Putamen (tissue), 1 donor: ENCODE measurements around the gene TGFA.

Source experiments
- DNase-seq: peaks from one replicate; pipeline ENCODE4 v3.0.0-alpha.2; 2016; ENCODE audit warnings: low spot score

Gene TGFA

GRCh38 chr2:70553584-70554337, at the start of gene TGFA:
Gene TGFA (minus strand): TSS chr2:70553826. CDS start chr2:70553767, 59 bp downstream.
- DNase-seq, result peak; percentile 82

DNA sequence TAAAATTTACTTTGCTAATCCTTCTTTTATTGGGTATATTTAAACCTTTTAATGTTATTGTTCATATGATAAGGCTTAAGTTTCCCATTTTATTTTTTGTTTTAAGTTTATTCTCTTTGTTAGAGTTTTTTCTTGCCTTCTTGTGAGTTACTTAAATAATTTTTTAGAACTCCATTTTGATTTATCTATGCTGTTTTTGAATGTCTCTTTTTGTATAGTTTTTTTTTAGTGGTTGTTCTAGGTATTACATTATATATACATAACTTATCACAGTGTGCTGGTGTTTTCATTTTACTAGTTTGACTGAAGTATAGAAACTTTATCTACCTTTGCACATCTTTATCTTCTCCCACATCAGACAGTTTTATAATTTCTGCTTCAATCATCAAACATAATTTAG, 49.4 kb upstream of the TGFA start:
- no peak for DNase-seq

DNA sequence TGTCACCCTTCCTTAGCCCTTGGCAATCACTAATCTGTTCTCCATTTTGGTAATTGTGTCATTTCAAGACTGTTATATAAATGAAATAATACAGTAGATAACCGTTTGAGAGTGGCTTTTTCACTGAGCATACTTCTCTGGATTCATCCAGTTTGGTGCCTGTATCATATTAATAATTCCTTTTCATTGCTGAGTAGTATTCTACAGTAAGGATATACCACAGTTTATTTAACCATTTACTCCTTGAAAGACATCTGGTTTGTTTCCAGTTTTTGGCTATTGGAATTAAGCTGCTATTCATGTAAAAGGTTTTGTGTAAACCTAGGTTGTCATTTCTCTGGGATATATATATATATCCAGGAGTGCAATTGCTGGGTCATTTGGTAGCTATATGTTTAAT, 44.6 kb upstream of the TGFA start:
- no peak for DNase-seq

DNA sequence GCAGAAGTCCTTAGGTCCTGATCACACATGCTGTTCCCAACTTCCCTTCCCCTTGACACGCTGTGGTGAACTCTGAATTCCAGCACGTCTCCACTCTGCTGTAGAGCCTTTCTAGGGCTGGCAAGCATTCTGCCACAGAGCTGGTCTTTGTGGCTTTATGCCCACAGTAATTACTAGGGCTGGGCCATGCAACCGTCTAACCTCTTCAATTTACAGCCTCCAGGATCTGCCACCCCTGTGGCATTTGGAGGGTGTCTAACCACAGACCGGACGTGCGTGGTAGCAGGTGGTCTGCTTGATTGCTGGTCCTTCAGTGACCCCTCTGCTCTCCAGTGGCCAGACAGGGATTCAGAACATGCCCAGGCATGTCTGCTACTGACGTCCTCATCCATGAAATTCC, 43.1 kb upstream of the TGFA start:
- DNase-seq, result no peak

DNA sequence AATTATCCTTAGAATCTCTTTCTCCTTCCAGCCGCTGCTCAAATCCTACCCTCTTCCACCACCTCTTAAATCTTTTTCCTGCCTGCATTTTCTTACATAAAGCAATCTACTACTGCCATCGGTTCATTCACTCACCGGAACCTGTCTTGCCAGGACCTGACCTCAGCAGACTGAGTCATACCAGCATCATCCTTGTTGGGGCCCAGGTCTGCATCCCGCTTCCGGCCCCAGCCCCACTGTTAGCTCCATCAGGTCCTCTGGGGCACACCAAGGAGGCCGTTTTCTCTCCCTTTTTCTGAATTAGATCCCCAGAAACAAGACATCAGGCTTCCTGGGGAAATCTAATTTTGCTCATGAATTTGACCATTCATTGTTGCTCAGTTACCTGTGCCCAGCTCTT, 42.7 kb upstream of the TGFA start:
- no peak for DNase-seq

- no peak for DNase-seq
Measured at GRCh38 chr2:70583091-70583490, 29.5 kb upstream of the TGFA start.

GRCh38 chr2:70580352-70580751, 26.7 kb upstream of the TGFA start:
- DNase-seq, result no peak

DNA sequence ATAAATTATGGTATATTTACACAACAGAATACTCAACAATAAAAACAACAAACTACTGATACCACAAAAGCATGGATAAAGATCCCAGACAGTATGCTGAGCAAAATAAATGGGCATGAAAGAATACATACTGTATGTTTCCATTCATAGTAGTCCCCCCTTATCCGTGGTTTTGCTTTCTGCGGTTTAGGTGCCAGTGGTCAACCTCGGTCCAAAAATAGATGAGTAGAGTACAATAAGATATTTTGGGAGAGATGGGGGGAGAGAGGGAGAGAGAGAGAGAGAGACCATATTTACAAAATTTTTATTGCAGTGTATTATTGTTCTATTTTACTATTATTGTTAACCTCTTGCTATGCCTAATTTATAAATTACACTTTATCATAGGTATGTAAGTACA, 21.0 kb upstream of the TGFA start:
- no peak for DNase-seq

DNA sequence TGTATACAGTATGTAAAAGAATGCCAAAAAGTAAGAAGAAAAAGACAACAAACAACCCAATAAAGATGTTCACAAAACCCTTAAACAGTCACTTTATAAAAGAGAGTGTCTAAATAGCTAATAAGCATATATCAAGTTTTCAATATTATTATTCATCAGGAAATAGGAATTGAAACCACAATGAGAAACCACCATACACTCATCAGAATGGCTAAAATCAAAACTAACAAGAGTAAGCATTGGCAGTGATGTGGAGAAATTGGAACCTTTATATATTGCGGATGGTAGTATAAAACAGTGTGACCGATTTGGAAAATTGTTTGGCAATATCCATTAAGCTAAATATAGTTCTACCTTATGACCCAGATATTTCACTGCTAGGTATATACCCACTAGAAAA, 20.5 kb upstream of the TGFA start:
- no peak for DNase-seq

- DNase-seq, result no peak
Measured at GRCh38 chr2:70570041-70570661, 16.5 kb upstream of the TGFA start.

DNA sequence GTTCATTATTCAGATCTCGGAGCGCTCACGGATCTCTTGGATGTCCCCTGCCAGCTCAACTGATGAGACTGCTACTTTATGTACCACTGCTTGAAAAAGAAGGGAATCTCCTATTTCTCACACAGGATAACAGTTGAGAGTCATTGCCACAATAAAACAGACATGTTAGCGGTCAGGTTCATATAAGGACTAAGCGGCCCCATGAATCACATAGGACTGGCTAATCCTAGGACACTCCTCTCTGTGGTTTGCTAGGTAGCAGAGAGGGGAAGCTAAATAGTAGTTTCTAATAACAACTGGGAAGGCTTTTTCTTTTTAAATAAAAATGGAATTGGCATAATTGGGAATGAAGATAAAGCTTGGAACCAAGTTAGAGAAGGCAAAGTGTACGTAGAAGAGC, 15.9 kb upstream of the TGFA start:
- no peak for DNase-seq

DNA sequence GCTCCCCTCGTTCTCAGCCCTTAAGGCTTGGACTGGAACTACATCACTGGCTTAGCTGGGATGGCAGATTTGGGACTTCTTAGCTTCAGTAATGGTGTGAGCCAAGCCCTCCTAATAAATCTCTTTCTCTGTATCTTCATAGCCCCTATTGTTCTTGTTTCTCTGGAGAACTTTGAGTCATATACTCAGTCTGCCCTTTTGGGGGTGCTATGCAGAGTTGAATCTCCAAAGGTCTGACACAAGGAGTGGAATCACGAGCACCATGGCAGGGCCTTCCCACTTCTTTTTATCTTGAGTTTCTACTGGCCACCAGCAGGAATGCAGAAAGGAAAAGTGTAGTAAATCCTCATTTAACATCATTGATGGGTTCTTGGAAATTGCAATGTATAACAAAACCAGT, 13.3 kb upstream of the TGFA start:
- DNase-seq, result no peak

GRCh38 chr2:70566464-70566863, 12.8 kb upstream of the TGFA start:
- no peak for DNase-seq

DNA sequence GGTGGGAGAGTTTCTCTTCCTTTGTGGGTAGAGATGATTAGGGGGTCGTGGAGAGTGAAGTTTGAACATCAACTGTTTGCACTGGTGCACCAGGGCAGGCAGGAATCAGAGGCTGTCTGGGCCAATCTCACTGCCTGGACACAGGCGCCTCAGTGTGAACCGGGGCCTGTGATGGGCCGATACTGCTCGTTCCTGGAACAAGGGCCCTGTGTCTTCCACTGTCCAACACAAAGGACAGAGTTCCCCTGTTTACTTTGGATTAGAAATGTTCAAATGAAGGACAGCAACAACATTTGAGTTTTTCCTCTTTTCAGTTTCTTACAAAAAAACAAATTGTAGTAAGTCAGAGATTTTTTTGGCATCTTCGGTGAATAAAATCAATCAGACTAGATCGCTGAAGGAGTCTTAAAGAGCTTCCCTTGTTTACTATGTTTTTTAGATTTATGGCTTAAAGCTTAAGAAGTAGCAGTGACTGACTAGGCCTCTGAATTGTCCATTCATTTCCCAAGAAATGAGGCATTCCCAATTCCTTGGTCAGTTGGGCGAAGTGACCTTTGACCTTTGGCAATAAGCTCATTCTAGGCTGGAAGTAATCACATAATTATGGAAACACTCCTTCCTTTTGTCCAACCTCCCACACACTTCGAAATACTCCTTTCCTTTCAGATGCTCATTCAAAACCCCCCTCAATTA, 11.6 kb upstream of the TGFA start:
- DNase-seq, result peak; percentile 91

GRCh38 chr2:70561893-70562292, 8.3 kb upstream of the TGFA start:
- DNase-seq, result no peak

- DNase-seq, result no peak
Measured at GRCh38 chr2:70560442-70560841, 6.8 kb upstream of the TGFA start.

DNA sequence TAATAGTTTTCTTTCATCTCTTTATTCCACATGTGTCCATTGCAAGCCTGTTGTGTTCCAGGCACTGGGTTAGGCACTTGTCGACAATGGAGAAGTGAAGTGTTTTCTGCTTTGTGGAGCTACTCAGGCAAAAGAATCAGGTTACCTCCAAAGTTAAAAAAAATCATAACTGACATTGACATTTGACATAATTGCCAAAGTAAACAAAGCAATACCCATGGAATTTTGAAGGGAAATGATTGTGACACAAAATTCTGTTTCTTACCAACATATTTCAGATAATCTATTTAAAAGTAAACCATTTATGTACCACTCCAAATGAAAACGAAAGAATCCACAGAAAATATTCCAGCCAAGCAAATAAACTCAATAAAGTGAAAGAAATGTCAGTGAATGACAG, 6.4 kb upstream of the TGFA start:
- DNase-seq, result no peak

- DNase-seq, result no peak
Measured at GRCh38 chr2:70558195-70558808, 4.7 kb upstream of the TGFA start.

DNA sequence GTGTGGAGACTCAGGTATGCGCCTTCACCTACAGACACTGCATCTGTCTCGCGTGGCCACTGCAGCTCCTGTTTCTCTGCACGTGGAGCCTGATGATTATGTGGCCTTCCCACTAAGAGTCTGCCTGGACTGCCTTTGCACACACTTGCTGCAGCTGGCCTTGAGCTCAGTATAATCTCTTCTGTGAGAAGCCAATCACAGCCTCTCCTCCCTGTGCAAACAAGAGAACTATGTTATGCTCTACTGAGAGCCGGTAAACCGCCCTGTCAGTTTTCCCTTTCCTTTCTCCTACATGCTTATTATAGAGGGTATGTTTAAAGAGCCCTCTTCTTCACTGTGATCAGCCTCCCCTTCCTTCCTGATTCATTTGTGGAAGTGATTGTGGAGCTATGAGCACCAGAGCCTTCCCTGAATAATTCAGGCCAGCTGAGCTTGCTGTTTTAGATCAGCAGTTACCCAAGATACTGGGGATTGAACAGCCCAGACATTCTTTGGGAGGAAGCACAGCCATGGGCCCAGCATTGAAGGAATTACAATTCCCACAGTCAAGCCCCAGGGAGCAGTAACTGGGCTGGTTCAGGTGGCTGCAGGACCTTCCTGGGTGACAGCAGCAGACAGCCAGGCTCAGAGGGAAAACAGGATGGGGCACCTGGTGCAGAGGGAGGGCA, 3.7 kb upstream of the TGFA start:
- DNase-seq, result no peak

DNA sequence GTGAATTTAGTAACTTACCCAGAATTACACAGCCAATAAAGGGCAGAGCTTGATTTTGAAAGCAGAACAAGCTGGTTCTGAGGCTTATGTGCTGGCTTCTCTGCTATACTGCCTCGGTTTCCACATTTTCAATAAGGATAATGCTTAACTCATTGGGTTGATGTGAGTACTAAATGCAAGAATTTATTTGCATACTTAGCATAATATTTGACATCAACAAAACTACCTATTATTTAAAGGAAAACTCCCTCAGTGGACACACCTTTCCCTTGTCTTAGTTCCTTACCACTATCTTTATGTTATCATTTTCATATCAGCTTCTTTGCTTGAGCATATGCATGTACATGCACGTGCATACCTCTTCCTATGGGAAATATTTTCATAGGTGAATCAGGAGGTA, 3.0 kb upstream of the TGFA start:
- DNase-seq, result no peak

GRCh38 chr2:70554338-70554892, 789 bp upstream of the TGFA start:
- no peak for DNase-seq

DNA sequence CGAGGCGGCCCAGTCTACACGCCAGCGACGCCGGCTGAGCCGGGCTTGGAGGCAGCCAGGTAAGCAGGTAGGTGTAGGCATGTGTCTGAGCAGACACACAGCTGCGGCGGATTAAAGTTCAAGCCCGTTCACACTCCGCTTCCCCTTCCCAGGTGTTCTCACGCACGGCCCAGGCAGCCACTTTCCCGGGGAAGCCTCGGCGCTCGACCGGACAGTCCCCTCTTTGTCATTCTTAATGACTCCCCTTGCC, 367 bp downstream of the TGFA start:
- no peak for DNase-seq
